ENCODE results near the gene ZBTB45. TPM values are rescaled to one million over a fixed set of nuclear protein-coding genes. Genes with fewer than 3 reads are reported as not detected.

ZBTB45 gene
- total and polyA plus RNA-seq, 2 donors from 2014 or later: 7.7 to 16.9 TPM

- Histone ChIP-seq H3K4me1 (ENCODE audit: control insufficient read depth in 2 of 3, insufficient read depth in 2 of 3, low read depth in 1 of 3, low read length in 3 of 3) (peaks cover 4 to 27% (median 7%) of the 10 kb centered on the region in 3 donors), H3K27ac (ENCODE audit: low read depth in 2 of 2, low read length in 2 of 2) (peak overlapping the region; percentile 88 to 97), H3K4me3 (ENCODE audit: low read length in 3 of 3) (peak overlapping the region; percentile 76 to 90 (median 86)), H3K36me3 (ENCODE audit: control insufficient read depth in 2 of 3, insufficient read depth in 3 of 3, low read length in 3 of 3) (peaks cover 0 to 10% (median 7%) of the 10 kb centered on the region in 3 donors), H3K9me3 (ENCODE audit: control insufficient read depth in 2 of 3, insufficient read depth in 1 of 3, low read length in 3 of 3) (no peaks in the 10 kb centered on the region), H3K9ac (ENCODE audit: low read length in 3 of 3) (peak overlapping the region; percentile 60 to 74 (median 70)), H3K27me3 (ENCODE audit: control insufficient read depth, insufficient read depth, low read length) (no peaks in the 10 kb centered on the region)
- DNase-seq: peak in 1 of 5 donors; percentile 63
- TF ChIP-seq CTCF (IDR thresholded peaks at IDR 0.05; ENCODE audit: borderline replicate concordance, extremely low read depth, insufficient read depth): no peak
- intact Hi-C loops (cut with DNase I): no loop called here
- no peak for FAIRE-seq
Measured at GRCh38 chr19:58518256-58519086, 1.1 kb downstream of the ZBTB45 start.

GRCh38 chr19:58516964-58517833 is 2.4 kb downstream of the ZBTB45 start:
- H3K4me3 ChIP-seq (ENCODE audit: low read length in 3 of 3): no peak overlapping the region
- no peak overlapping the region for H3K9ac ChIP-seq (ENCODE audit: low read length in 3 of 3)
- peaks cover 0 to 10% (median 7%) of the 10 kb centered on the region in 3 donors for H3K36me3 ChIP-seq (ENCODE audit: control insufficient read depth in 2 of 3, insufficient read depth in 3 of 3, low read length in 3 of 3)
- FAIRE-seq: no peak
- peak in 2 of 5 donors; percentile 49 to 52 for DNase-seq
- H3K9me3 ChIP-seq (ENCODE audit: control insufficient read depth in 2 of 3, insufficient read depth in 1 of 3, low read length in 3 of 3): no peaks in the 10 kb centered on the region
- no peak for TF ChIP-seq CTCF (IDR thresholded peaks at IDR 0.05; ENCODE audit: borderline replicate concordance, extremely low read depth, insufficient read depth)
- H3K4me1 ChIP-seq (ENCODE audit: control insufficient read depth in 2 of 3, insufficient read depth in 2 of 3, low read depth in 1 of 3, low read length in 3 of 3): peaks cover 4 to 29% (median 7%) of the 10 kb centered on the region in 3 donors
- H3K27me3 ChIP-seq (ENCODE audit: control insufficient read depth, insufficient read depth, low read length): no peaks in the 10 kb centered on the region
- no peak overlapping the region for H3K27ac ChIP-seq (ENCODE audit: low read depth in 2 of 2, low read length in 2 of 2)
- intact Hi-C loops (cut with DNase I): no loop called here

- no peak for TF ChIP-seq CTCF (IDR thresholded peaks at IDR 0.05; ENCODE audit: borderline replicate concordance, extremely low read depth, insufficient read depth)
- H3K36me3 ChIP-seq (ENCODE audit: control insufficient read depth in 2 of 3, insufficient read depth in 3 of 3, low read length in 3 of 3): peaks cover 0 to 10% (median 7%) of the 10 kb centered on the region in 3 donors
- intact Hi-C loops (cut with DNase I): no loop called here
- peak in 1 of 5 donors; percentile 43 for DNase-seq
- peaks cover 4 to 35% (median 7%) of the 10 kb centered on the region in 3 donors for H3K4me1 ChIP-seq (ENCODE audit: control insufficient read depth in 2 of 3, insufficient read depth in 2 of 3, low read depth in 1 of 3, low read length in 3 of 3)
- no peak overlapping the region for H3K4me3 ChIP-seq (ENCODE audit: low read length in 3 of 3)
- H3K9ac ChIP-seq (ENCODE audit: low read length in 3 of 3): no peak overlapping the region
- no peak for FAIRE-seq
- no peaks in the 10 kb centered on the region for H3K9me3 ChIP-seq (ENCODE audit: control insufficient read depth in 2 of 3, insufficient read depth in 1 of 3, low read length in 3 of 3)
- no peaks in the 10 kb centered on the region for H3K27me3 ChIP-seq (ENCODE audit: control insufficient read depth, insufficient read depth, low read length)
- no peak overlapping the region for H3K27ac ChIP-seq (ENCODE audit: low read depth in 2 of 2, low read length in 2 of 2)
Measured at GRCh38 chr19:58516246-58516836, 3.3 kb downstream of the ZBTB45 start.
